Heart right ventricle (tissue), 16 donors: ENCODE data around the gene CACNA1G. TPM values are rescaled to one million over a fixed set of nuclear protein-coding genes. Genes with fewer than 3 reads are reported as not detected.
A peak's percentile ranks its signal among the peaks of the same experiment; 100 is the strongest.

Source experiments
- ATAC-seq, 8 donors: fragments of 200-7000 bp; cut with Tn5 transposase; one replicate each; pipeline ENCODE4 v1.9.1; 2020; ENCODE audit warnings: mild to moderate bottlenecking in 8 of 8, moderate library complexity in 8 of 8, moderate number of reproducible peaks in 1 of 8
- DNase-seq, 2 donors: peaks; one replicate each; pipeline ENCODE4 v3.0.0-alpha.2; 2020
- H3K27ac ChIP-seq, 10 donors: fragments of 200-600 bp; sonication (generic) in 2 of 10; one replicate each; pipeline versions ENCODE4 v1.5.0 to v1.8.0; 2020 to 2022; ENCODE audit warnings: mild to moderate bottlenecking in 3 of 10
- H3K27me3 ChIP-seq, 7 donors: fragments of 200-600 bp; one replicate each; pipeline ENCODE4 v1.8.0; 2021 to 2022; ENCODE audit warnings: mild to moderate bottlenecking in 2 of 7
- H3K36me3 ChIP-seq, 9 donors: fragments of 200-600 bp; sonication (generic) in 1 of 9; one replicate each; pipeline versions ENCODE4 v1.5.0 to v1.8.0; 2020 to 2022; ENCODE audit warnings: mild to moderate bottlenecking in 2 of 9
- H3K4me1 ChIP-seq, 9 donors: fragments of 200-600 bp; sonication (generic) in 1 of 9; one replicate each; pipeline versions ENCODE4 v1.5.0 to v1.8.0; 2020 to 2022; ENCODE audit warnings: mild to moderate bottlenecking in 4 of 9
- H3K4me3 ChIP-seq, 10 donors: fragments of 200-600 bp; sonication (generic) in 2 of 10; one replicate each; pipeline versions ENCODE4 v1.5.0 to v1.8.0; 2020 to 2022; ENCODE audit warnings: mild to moderate bottlenecking in 7 of 10, moderate library complexity in 2 of 10
- H3K9me3 ChIP-seq, 11 donors: fragments of 200-600 bp in 10 of 11; sonication (generic) in 2 of 11; one replicate each; pipeline versions ENCODE4 v1.5.0 to v1.8.0; 2013 to 2022; ENCODE audit warnings: mild to moderate bottlenecking in 2 of 11, control low read depth in 1 of 11, moderate library complexity in 1 of 11
- WGBS, 2 donors: extraction: QIAGEN DNeasy Blood & Tissue Kit; methylation state at CpG; one replicate each; pipeline ENCODE4 v1.1.7; 2013; ENCODE audit warnings: inconsistent platforms in 1 of 2; 5-methylcytosine and 5-hydroxymethylcytosine counted together
- intact Hi-C, 10 donors: fragments of 100-400 bp; cut with DNase I; formaldehyde crosslinking; loops; one replicate each; pipeline versions ENCODE4 v1.11.1 to v1.14.2; 2022
- polyA plus RNA-seq, 2 donors: library from polyadenylated mRNA; stranded (reverse); fragments of 200-250 nt; gene quantifications; one replicate each; pipeline ENCODE4 v1.2.3, GENCODE V29; 2013
- total RNA-seq, 10 donors: library from RNA; stranded (reverse); fragmentation: NEBNext Ultra II Directional in 3 of 10; extraction: Animal tissue kit (Norgen Biotek cat#: 25700) in 3 of 10; gene quantifications; one replicate each; pipeline versions ENCODE4 v1.2.1 to v1.2.4, GENCODE V29; 2021 to 2023
- TF ChIP-seq, protein P1 (sequence below), 9 donors: fragments of 200-600 bp; sonication (generic) in 2 of 9; IDR thresholded peaks; one replicate each; pipeline versions ENCODE4 v1.5.0 to v1.8.0; 2021 to 2022; ENCODE audit warnings: antibody characterized with exemption in 9 of 9, mild to moderate bottlenecking in 5 of 9, moderate library complexity in 1 of 9
- donor health status: Arrhythmogenic right ventricular cardiomyopathy.
- donor health status: ischemic (EF 13 %, LVEDD 7.1; RV severe dilation, severe dysfunction).
- donor health status: healthy with polysubstance abuse.
- donor health status: DM: no; HTN: yes; CAD: no.
- donor health status: DM: no; HTN: no; CAD: no.
- donor health status: ischemic (EF 25% LVEDD 6.9; RV normal size, moderate dysfunction).
- donor health status: ischemic (EF 25% LVEDD 5.7; RV mildly dilated, moderate dysfunction).
- donor health status: healthy.
- donor health status: DM: yes; HTN: yes; CAD: no.
- donor health status: Ischemic cardiomyopathy.
- donor health status: ischemic (EF 35%, LVEDD 5.7; RV mildly dilated, moderate dysfunction).
- donor health status: nonischemic (EF 11% LVEDD 7.7; RV severe dilation, severe dysfunction).
- donor health status: DM: yes; HTN: yes; CAD: no.
- donor health status: PGD.
- donor health status: ischemic (EF 29% LVEDD 5.4; RV normal size, mild dysfunction).
- donor health status: nonischemic (EF 23%, LVEDD 6.1; RV moderate dilation, normal function).

Gene CACNA1G
- total and polyA plus RNA-seq, 12 donors = 0.04 to 0.46 (median 0.24) TPM

DNA sequence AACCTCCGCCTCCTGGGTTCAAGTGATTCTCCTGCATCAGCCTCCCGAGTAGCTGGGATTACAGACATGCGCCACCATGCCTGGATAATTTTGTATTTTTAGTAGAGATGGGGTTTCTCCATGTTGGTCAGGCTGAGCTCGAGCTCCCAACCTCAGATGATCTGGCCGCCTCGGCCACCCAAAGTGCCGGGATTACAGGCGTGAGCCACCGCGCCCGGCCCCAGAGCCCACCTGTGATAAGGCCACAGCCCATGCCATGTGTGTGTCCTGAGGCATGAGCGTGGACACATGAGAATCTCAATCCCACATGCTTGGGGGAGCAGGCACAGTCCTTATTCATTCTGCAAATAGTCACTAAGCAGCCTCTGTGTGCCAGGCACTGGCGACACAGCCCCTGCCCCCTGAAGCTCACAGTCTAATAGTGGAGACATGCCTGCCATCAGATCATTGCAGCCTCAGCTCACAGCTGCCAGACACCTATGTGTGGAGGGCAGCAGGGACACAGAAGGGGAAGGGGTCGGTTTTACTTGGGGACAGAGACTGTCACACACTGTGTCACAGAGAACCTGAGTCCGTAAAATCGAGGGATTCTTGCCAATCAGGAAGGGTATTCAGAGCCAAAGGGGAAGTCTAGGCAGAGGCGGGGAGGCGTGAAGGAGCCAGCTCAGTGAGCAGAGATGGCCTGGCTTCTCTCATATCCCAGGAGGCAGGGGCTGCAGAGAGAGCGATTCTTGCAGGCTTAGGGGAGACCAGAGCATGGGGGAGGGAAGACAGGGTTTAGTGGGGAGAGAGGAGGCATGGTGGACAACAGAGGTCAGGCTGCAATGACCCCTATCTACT is 64.7 kb downstream of the CACNA1G start:
- Histone ChIP-seq H3K9me3 (no peaks in the 10 kb centered on the region), H3K36me3 (no peaks in the 10 kb centered on the region), H3K27ac (no peak overlapping the region), H3K27me3 (peaks cover 0 to 55% (median 41%) of the 10 kb centered on the region in 7 donors), H3K4me3 (no peak overlapping the region), H3K4me1 (peaks cover 0 to 9% (median 7%) of the 10 kb centered on the region in 9 donors)
- 82 to 83% methylated on average over 19 of the region's 19 CpGs for WGBS, 2 donors
- TF ChIP-seq, protein P1, sequence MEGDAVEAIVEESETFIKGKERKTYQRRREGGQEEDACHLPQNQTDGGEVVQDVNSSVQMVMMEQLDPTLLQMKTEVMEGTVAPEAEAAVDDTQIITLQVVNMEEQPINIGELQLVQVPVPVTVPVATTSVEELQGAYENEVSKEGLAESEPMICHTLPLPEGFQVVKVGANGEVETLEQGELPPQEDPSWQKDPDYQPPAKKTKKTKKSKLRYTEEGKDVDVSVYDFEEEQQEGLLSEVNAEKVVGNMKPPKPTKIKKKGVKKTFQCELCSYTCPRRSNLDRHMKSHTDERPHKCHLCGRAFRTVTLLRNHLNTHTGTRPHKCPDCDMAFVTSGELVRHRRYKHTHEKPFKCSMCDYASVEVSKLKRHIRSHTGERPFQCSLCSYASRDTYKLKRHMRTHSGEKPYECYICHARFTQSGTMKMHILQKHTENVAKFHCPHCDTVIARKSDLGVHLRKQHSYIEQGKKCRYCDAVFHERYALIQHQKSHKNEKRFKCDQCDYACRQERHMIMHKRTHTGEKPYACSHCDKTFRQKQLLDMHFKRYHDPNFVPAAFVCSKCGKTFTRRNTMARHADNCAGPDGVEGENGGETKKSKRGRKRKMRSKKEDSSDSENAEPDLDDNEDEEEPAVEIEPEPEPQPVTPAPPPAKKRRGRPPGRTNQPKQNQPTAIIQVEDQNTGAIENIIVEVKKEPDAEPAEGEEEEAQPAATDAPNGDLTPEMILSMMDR (IDR thresholded peaks at IDR 0.05) = no peak
- DNase-seq = no peak
- peak in 2 of 8 donors; percentile 5 to 9 for ATAC-seq
- intact Hi-C loops = loop anchor here in 9 of 10 donors (2.0 to 10.0 kb wide), 7 partner anchors 67 to 143 kb away; partner anchors contain the start of gene SPATA20 (in 2 of the 9)

DNA sequence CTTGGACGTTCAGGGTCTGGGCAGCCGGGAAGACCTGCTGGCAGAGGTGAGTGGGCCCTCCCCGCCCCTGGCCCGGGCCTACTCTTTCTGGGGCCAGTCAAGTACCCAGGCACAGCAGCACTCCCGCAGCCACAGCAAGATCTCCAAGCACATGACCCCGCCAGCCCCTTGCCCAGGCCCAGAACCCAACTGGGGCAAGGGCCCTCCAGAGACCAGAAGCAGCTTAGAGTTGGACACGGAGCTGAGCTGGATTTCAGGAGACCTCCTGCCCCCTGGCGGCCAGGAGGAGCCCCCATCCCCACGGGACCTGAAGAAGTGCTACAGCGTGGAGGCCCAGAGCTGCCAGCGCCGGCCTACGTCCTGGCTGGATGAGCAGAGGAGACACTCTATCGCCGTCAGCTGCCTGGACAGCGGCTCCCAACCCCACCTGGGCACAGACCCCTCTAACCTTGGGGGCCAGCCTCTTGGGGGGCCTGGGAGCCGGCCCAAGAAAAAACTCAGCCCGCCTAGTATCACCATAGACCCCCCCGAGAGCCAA is 65.6 kb downstream of the CACNA1G start:
- no peak overlapping the region for H3K27ac ChIP-seq
- TF ChIP-seq, protein P1 (IDR thresholded peaks at IDR 0.05) = peak; percentile 67 to 88 (median 83)
- peaks cover 0 to 53% (median 46%) of the 10 kb centered on the region in 7 donors for H3K27me3 ChIP-seq
- intact Hi-C loops = loop anchor here in 9 of 10 donors (1.0 to 10.0 kb wide), 11 partner anchors 66 to 144 kb away; partner anchors contain the start of gene SPATA20 (in 4 of the 9)
- DNase-seq (peak; percentile 76), ATAC-seq (peak; percentile 73 to 88 (median 84))
- no peak overlapping the region for H3K4me3 ChIP-seq
- WGBS, 2 donors = 36 to 38% methylated on average over 17 to 19 of the region's 19 CpGs
- peaks cover 0 to 9% (median 7%) of the 10 kb centered on the region in 9 donors for H3K4me1 ChIP-seq
- H3K9me3 ChIP-seq = no peaks in the 10 kb centered on the region
- H3K36me3 ChIP-seq = no peaks in the 10 kb centered on the region

DNA sequence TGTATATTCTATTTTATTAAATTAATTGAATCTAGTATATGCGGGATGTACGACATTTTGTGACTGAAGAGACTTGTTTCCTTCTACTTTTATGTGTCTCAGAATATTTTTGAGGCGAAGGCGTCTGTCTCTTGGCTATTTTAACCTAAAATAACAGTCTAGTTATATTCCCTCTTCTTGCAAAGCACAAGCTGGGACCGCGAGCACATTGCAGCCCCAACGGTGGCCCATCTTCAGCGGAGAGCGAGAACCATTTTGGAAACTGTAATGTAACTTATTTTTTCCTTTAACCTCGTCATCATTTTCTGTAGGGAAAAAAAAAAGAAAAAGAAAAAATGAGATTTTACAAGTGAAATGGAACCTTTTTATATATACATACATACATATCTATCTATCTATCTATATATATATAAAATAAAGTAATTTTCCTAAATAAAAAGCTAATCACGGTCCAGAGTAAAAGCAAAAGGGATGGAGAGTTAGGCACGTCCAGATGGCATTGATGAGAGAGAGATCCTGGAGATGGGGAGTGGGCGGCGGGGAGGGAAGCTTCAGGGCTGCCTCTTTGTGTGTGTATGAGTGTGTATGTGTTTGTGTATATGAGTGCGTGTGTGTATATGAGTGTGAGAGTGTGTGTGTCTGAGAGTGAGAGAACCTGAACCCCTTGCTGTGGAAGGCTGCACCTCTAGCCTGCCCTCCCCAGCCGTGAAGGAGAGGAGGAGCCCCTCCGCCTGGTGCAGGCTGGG is 66.7 kb downstream of the CACNA1G start:
- ATAC-seq = no peak
- Histone ChIP-seq H3K27ac (no peak overlapping the region), H3K4me1 (peaks cover 0 to 13% (median 8%) of the 10 kb centered on the region in 9 donors), H3K9me3 (no peaks in the 10 kb centered on the region), H3K36me3 (no peaks in the 10 kb centered on the region), H3K27me3 (peaks cover 0 to 59% (median 46%) of the 10 kb centered on the region in 7 donors), H3K4me3 (no peak overlapping the region)
- no peak for DNase-seq
- intact Hi-C loops = loop anchor here in 8 of 10 donors (2.0 to 10.0 kb wide), 8 partner anchors 65 to 145 kb away; partner anchors contain the start of gene SPATA20 (in 3 of the 8)
- TF ChIP-seq, protein P1 (IDR thresholded peaks at IDR 0.05) = no peak
- WGBS, 2 donors = 83 to 85% methylated on average over 17 of the region's 17 CpGs
